ENCODE data around the gene GNAO1. TPM values are rescaled to one million over a fixed set of nuclear protein-coding genes. Genes with fewer than 3 reads are reported as not detected.

The GNAO1 gene
- polyA plus RNA-seq, 1 experiment = 10.8 TPM

DNA sequence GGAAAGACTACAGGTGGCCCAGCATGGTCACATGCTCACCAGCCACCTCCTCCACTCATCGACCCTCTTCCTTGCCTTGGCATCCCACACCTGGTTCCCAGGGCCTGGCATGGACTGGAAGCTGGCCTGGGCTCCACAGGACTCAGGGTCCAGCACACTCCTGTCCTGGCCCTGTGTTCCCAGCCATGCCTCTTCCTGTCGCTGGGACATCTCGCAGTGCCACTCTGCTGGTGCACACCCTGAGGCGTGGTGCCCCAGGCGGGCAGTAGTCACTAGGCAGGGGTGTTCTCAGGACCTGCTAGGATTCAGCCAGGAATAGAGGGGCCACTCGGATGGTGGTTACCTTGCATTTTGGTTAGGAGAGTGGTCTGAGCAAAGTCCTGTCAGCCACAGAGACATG, 134.7 kb downstream of the GNAO1 start:
- no peak overlapping the region for H3K4me3 ChIP-seq (ENCODE audit: low read depth, low read length)
- ChIA-PET POLR2A (no interaction called here), CTCF (interaction anchor here (0.7 to 7.1 kb wide), 3 partner anchors 7 to 31 kb away, joined by 3 to 37 read pairs (median 7); no protein-coding TSS in a partner anchor)
- TF ChIP-seq, protein P1, sequence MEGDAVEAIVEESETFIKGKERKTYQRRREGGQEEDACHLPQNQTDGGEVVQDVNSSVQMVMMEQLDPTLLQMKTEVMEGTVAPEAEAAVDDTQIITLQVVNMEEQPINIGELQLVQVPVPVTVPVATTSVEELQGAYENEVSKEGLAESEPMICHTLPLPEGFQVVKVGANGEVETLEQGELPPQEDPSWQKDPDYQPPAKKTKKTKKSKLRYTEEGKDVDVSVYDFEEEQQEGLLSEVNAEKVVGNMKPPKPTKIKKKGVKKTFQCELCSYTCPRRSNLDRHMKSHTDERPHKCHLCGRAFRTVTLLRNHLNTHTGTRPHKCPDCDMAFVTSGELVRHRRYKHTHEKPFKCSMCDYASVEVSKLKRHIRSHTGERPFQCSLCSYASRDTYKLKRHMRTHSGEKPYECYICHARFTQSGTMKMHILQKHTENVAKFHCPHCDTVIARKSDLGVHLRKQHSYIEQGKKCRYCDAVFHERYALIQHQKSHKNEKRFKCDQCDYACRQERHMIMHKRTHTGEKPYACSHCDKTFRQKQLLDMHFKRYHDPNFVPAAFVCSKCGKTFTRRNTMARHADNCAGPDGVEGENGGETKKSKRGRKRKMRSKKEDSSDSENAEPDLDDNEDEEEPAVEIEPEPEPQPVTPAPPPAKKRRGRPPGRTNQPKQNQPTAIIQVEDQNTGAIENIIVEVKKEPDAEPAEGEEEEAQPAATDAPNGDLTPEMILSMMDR (IDR thresholded peaks at IDR 0.05; ENCODE audit: insufficient read depth, low read depth, low read length) = no peak
- no peak for DNase-seq (ENCODE audit: low read depth)
- H3K27me3 ChIP-seq (ENCODE audit: control insufficient read depth, insufficient read depth, low read length) = no peaks in the 10 kb centered on the region
- 0 out of 2 replicates have a peak, but pooled peaks cover 1% of the 10 kb centered on the region for H3K36me3 ChIP-seq (ENCODE audit: control insufficient read depth, insufficient read depth, low read length)

DNA sequence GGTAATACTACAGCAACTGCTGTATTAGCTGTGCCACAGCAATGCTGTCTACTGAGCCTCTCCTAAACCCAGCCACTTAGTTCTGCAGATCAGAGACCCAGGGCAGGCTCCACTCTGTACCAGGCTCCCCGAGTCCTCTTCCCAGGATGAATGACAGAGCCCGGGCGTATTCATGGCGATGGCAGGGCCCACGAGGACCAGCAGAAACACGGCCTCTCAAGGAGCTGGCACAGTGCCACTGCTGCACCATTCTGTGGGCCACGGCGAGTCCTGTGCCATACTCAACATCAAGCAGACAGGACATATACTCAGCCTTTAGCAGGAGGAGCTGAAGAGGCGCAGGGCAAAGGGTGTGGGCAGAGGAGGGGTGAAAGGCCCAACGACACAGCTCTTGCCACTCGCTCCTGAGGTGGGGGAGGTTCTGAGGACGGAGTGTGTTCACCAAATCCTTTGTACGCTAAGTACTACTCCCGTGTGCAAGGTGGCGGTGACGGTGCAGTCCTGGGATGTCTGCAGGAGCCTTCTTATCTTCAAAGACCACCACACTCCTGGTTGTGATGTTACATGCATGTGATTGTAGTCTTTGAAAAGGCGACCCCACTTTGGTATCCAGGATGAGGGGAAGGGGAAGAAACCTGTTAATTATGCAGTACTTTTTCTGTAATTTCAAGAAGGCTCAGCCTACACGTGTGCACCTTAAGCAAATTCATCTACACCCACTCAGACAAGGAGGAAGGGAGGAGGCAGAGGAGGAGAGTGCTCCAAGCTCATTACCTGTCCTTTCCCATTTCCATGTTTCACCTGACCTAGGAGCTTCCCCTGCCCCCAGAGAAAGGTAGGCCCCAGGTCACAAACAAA, 136.0 kb downstream of the GNAO1 start:
- ChIA-PET CTCF (interaction anchor here (0.6 to 7.1 kb wide), 5 partner anchors 8 to 384 kb away, joined by 3 to 37 read pairs (median 7); no protein-coding TSS in a partner anchor), POLR2A (no interaction called here)
- Histone ChIP-seq H3K27me3 (ENCODE audit: control insufficient read depth, insufficient read depth, low read length) (no peaks in the 10 kb centered on the region), H3K36me3 (ENCODE audit: control insufficient read depth, insufficient read depth, low read length) (0 out of 2 replicates have a peak, but pooled peaks cover 1% of the 10 kb centered on the region), H3K4me3 (ENCODE audit: low read depth, low read length) (no peak overlapping the region)
- TF ChIP-seq, protein P1 (IDR thresholded peaks at IDR 0.05; ENCODE audit: insufficient read depth, low read depth, low read length) = no peak
- DNase-seq (ENCODE audit: low read depth) = no peak

DNA sequence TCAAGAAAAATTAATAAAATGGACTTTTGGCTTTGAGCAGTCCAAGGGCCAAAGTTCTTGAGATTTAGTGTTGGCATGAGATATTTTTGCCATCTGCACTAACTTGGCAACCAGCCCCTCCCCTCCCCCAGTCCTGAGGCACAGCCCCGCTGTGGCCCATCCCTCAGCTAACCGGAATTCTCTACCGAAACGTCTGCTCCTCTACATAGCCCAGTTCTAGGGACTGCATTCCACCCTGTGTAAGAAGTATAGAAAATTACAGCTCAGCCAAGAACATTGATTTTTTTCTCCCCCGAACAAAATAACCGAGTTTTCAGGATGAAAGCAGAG, 136.6 kb downstream of the GNAO1 start:
- Histone ChIP-seq H3K27me3 (ENCODE audit: control insufficient read depth, insufficient read depth, low read length) (no peaks in the 10 kb centered on the region), H3K36me3 (ENCODE audit: control insufficient read depth, insufficient read depth, low read length) (0 out of 2 replicates have a peak, but pooled peaks cover 1% of the 10 kb centered on the region), H3K4me3 (ENCODE audit: low read depth, low read length) (no peak overlapping the region)
- ChIA-PET POLR2A (no interaction called here), CTCF (interaction anchor here (0.6 to 7.1 kb wide), 5 partner anchors 9 to 384 kb away, joined by 3 to 37 read pairs (median 3); no protein-coding TSS in a partner anchor)
- TF ChIP-seq, protein P1 (IDR thresholded peaks at IDR 0.05; ENCODE audit: insufficient read depth, low read depth, low read length) = no peak
- no peak for DNase-seq (ENCODE audit: low read depth)

DNA sequence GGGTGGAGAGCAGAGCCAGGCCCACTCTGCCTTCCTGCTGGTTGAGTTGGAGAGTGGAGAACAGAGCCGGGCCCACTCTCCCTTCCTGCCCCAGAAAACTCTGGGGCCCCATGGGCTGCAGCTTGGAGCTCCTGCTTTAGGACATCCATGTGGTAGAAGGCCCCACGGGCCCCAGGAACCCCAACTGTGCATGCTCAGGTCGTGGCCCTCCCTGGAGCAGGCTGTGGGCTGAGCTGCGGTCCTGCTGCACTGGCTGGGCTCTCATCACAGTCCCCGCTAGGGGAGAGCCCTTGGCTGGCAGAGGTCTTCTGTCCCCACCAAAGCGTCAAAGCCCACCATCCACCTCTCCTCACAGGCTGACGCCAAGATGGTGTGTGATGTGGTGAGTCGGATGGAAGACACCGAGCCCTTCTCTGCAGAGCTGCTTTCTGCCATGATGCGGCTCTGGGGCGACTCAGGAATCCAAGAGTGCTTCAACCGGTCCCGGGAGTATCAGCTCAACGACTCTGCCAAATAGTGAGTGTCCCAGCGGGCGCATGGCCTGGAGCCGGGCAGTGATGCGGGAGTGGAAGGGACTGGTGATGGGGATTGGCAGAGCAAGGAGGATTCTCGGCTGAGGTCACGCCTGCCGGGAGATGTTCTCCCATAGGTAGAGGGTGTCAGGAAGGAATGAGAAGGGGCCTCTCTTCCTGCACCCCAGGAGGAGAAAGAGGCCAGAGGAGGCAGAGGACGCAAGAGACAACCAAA, 137.2 kb downstream of the GNAO1 start:
- DNase-seq (ENCODE audit: low read depth) = no peak
- no peaks in the 10 kb centered on the region for H3K27me3 ChIP-seq (ENCODE audit: control insufficient read depth, insufficient read depth, low read length)
- H3K4me3 ChIP-seq (ENCODE audit: low read depth, low read length) = no peak overlapping the region
- CTCF ChIA-PET = interaction anchor here (0.6 to 7.1 kb wide), 6 partner anchors 9 to 233 kb away, joined by 3 to 37 read pairs (median 4); no protein-coding TSS in a partner anchor
- TF ChIP-seq, protein P1 (IDR thresholded peaks at IDR 0.05; ENCODE audit: insufficient read depth, low read depth, low read length) = no peak
- H3K36me3 ChIP-seq (ENCODE audit: control insufficient read depth, insufficient read depth, low read length) = 0 out of 2 replicates have a peak, but pooled peaks cover 1% of the 10 kb centered on the region
- POLR2A ChIA-PET = no interaction called here

DNA sequence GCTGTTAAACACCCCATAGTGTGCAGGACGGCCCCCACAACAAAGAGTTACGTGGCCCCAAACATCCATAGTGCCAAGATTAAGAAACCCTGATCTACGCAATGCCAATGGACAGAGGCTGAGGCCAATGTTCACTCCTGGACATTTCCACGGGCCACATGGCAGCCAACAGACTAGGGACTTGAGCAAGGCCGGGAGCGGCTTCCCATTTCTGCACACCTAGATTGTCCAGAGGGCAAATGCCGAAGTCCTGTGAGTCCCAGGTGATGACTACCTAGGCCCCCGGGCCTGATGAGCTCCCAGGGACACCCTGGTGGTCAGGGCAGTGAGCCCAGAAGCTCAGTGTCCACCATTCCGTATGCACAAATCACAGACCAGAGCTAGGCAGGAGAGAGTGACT, 138.6 kb downstream of the GNAO1 start:
- POLR2A ChIA-PET = no interaction called here
- TF ChIP-seq, protein P1 (IDR thresholded peaks at IDR 0.05; ENCODE audit: insufficient read depth, low read depth, low read length) = no peak
- H3K36me3 ChIP-seq (ENCODE audit: control insufficient read depth, insufficient read depth, low read length) = 0 out of 2 replicates have a peak, but pooled peaks cover 1% of the 10 kb centered on the region

More for the DNA sequence above, 138.6 kb downstream of the GNAO1 start:
- CTCF ChIA-PET = interaction anchor here (1.5 to 7.1 kb wide), 4 partner anchors 8 to 26 kb away, joined by 3 to 37 read pairs (median 8); no protein-coding TSS in a partner anchor
- H3K27me3 ChIP-seq (ENCODE audit: control insufficient read depth, insufficient read depth, low read length) = no peaks in the 10 kb centered on the region
- DNase-seq (ENCODE audit: low read depth) = no peak
- H3K4me3 ChIP-seq (ENCODE audit: low read depth, low read length) = no peak overlapping the region

Measured in BJ (cell line).